ENCODE data around the gene PDE6H.

PDE6H gene

GRCh38 chr12:14952299-14952921 is 20.4 kb upstream of the PDE6H start:
- peak; percentile 39 for DNase-seq

GRCh38 chr12:14953752-14954151 is 19.1 kb upstream of the PDE6H start:
- DNase-seq, result no peak

- peak; percentile 72 for DNase-seq
Measured at GRCh38 chr12:14954269-14954668, 18.6 kb upstream of the PDE6H start.

GRCh38 chr12:14956024-14956891 is 16.6 kb upstream of the PDE6H start:
- no peak for DNase-seq

GRCh38 chr12:14956905-14957304 is 15.9 kb upstream of the PDE6H start:
- DNase-seq, result no peak

GRCh38 chr12:14957551-14958168 is 15.2 kb upstream of the PDE6H start:
- no peak for DNase-seq

GRCh38 chr12:14958361-14959125 is 14.3 kb upstream of the PDE6H start:
- no peak for DNase-seq

GRCh38 chr12:14959126-14959440 is 13.8 kb upstream of the PDE6H start:
- DNase-seq, result no peak

GRCh38 chr12:14959463-14959862 is 13.4 kb upstream of the PDE6H start:
- no peak for DNase-seq

- DNase-seq, result no peak
Measured at GRCh38 chr12:14959916-14960496, 12.8 kb upstream of the PDE6H start.

GRCh38 chr12:14960548-14961465 is 12.0 kb upstream of the PDE6H start:
- no peak for DNase-seq

GRCh38 chr12:14961466-14962152 is 11.2 kb upstream of the PDE6H start, which contains the start of gene ARHGDIB:
ARHGDIB (minus strand) TSS chr12:14961601; CDS start chr12:14950712, 10,889 bp downstream.
- no peak for DNase-seq

- no peak for DNase-seq
Measured at GRCh38 chr12:14962153-14962539, 10.7 kb upstream of the PDE6H start.

GRCh38 chr12:14962797-14963196 is 10.0 kb upstream of the PDE6H start:
- DNase-seq, result no peak

- no peak for DNase-seq
Measured at GRCh38 chr12:14963520-14963919, 9.3 kb upstream of the PDE6H start.

- DNase-seq, result no peak
Measured at GRCh38 chr12:14964406-14964805, 8.4 kb upstream of the PDE6H start.

GRCh38 chr12:14965221-14965620 is 7.6 kb upstream of the PDE6H start:
- DNase-seq, result no peak

- DNase-seq, result no peak
Measured at GRCh38 chr12:14968478-14968877, 4.4 kb upstream of the PDE6H start.

GRCh38 chr12:14970473-14970872 is 2.4 kb upstream of the PDE6H start:
- no peak for DNase-seq

GRCh38 chr12:14974633-14975032 is 1.8 kb downstream of the PDE6H start:
- no peak for DNase-seq

GRCh38 chr12:14975457-14975856 is 2.6 kb downstream of the PDE6H start:
- no peak for DNase-seq

Data from NCI-H510A (cell line).